HepG2 (cell line): ENCODE results near the gene FGF10. TPM values are rescaled to one million over a fixed set of nuclear protein-coding genes. Genes with fewer than 3 reads are reported as not detected.

ENCODE experiments used
- ATAC-seq: fragments of 200-7000 bp; cut with Tn5 transposase; 3 replicates; pipeline ENCODE4 v1.9.1; 2020; ENCODE audit warnings: mild to moderate bottlenecking, moderate library complexity
- BruUV-seq: library from RNA; stranded (reverse); fragments of 400-500 nt; replicated peaks from 2 replicates; lab custom pipeline; 2021; lab: Mats Ljungman, UMichigan
- CTCF ChIA-PET: fragments of 300-600 bp; formaldehyde crosslinking; extraction: SDS; loops from one replicate; lab custom pipeline; 2021; ENCODE audit warnings: low total read pairs, inconsistent platforms, low intra/inter-chr PET ratio; lab: Yijun Ruan, JAX
- POLR2A ChIA-PET: fragments of 350-600 bp; sonication (Branson Sonifier 250); formaldehyde crosslinking; loops from one replicate; lab custom pipeline; 2020; ENCODE audit warnings: antibody characterized with exemption, inconsistent platforms; lab: Yijun Ruan, JAX
- DNase-seq: peaks from one replicate; pipeline ENCODE4 v3.0.0-alpha.2; 2015; ENCODE audit warnings: low spot score
- FAIRE-seq: peaks from 3 replicates; lab custom pipeline; 2011; peaks lifted over from hg19 to GRCh38; lab: Jason Lieb, UNC
- H2AFZ ChIP-seq: one replicate; pipeline ENCODE4 v1.6.1; 2011; ENCODE audit warnings: low read length, inconsistent platforms
- H3K27ac ChIP-seq: fragments of 300-600 bp; 3 replicates; pipeline ENCODE4 v1.8.0; 2011; ENCODE audit warnings: mixed run types, mild to moderate bottlenecking, mixed read lengths, low read length, inconsistent platforms; ENCODE audit not compliant: insufficient read depth; ENCODE audit errors: extremely low read length
- H3K27me3 ChIP-seq, 2 experiments: fragments of 200-600 bp in 1 of 2; 2 replicates in 1 of 2; 3 replicates in 1 of 2; pipeline versions ENCODE4 v1.6.0 to v1.8.0; 2011; ENCODE audit warnings: low read length in 2 of 2, mild to moderate bottlenecking in 2 of 2, moderate library complexity in 2 of 2, inconsistent platforms in 1 of 2; ENCODE audit not compliant: insufficient read depth in 2 of 2, control insufficient read depth in 1 of 2
- H3K36me3 ChIP-seq, 2 experiments: fragments of 200-600 bp in 1 of 2; replicated peaks in 1 of 2; 2 replicates in 1 of 2; 3 replicates in 1 of 2; pipeline versions ENCODE4 v1.5.1 to v1.8.0; 2011; ENCODE audit warnings: low read length in 2 of 2, inconsistent platforms in 1 of 2; ENCODE audit not compliant: insufficient read depth in 2 of 2, control insufficient read depth in 1 of 2
- H3K4me1 ChIP-seq: 2 replicates; pipeline ENCODE4 v1.5.1; 2012; ENCODE audit warnings: low read length, inconsistent platforms; ENCODE audit not compliant: insufficient read depth
- H3K4me2 ChIP-seq: 2 replicates; pipeline ENCODE4 v1.6.0; 2011; ENCODE audit warnings: low read depth, low read length, inconsistent platforms
- H3K4me3 ChIP-seq, 3 experiments: fragments of 200-600 bp in 1 of 3; sonication (generic), shearing (Covaris generic) in 1 of 3; replicated peaks in 1 of 3; 2 replicates each; pipeline ENCODE4 v1.5.1; 2011 to 2016; ENCODE audit warnings: low read length in 3 of 3, inconsistent platforms in 2 of 3, low read depth in 2 of 3, mild to moderate bottlenecking in 2 of 3, control low read depth in 1 of 3, mixed read lengths in 1 of 3; ENCODE audit not compliant: insufficient read depth in 1 of 3
- H3K79me2 ChIP-seq: one replicate; pipeline ENCODE4 v1.6.1; 2011; ENCODE audit warnings: low read length, inconsistent platforms; ENCODE audit not compliant: insufficient read depth
- H3K9ac ChIP-seq: 2 replicates; pipeline ENCODE4 v1.6.0; 2011; ENCODE audit warnings: mild to moderate bottlenecking, low read depth, low read length, inconsistent platforms; ENCODE audit not compliant: insufficient read depth
- H3K9me3 ChIP-seq: 2 replicates; pipeline ENCODE4 v1.5.1; 2012; ENCODE audit warnings: mild to moderate bottlenecking, low read length
- H4K20me1 ChIP-seq: 2 replicates; pipeline ENCODE4 v1.6.0; 2011; ENCODE audit warnings: inconsistent platforms, mild to moderate bottlenecking, low read length, moderate library complexity; ENCODE audit not compliant: insufficient read depth
- NFYB ChIP-seq: sonication (generic); formaldehyde crosslinking; IDR thresholded peaks from 2 replicates; pipeline ENCODE4 v1.4.0; 2020; ENCODE audit warnings: missing genetic modification reagents
- ZNF703 ChIP-seq: sonication (generic); formaldehyde crosslinking; IDR thresholded peaks from 2 replicates; pipeline ENCODE4 v1.5.1; 2020; ENCODE audit warnings: missing genetic modification reagents, mild to moderate bottlenecking, moderate library complexity, borderline replicate concordance
- WGBS: methylation state at CpG from one replicate; pipeline ENCODE4 v1.1.6; 2017; ENCODE audit warnings: low lambda C conversion rate; 5-methylcytosine and 5-hydroxymethylcytosine counted together
- in situ Hi-C: cut with HindIII; loops from 2 replicates; pipeline ENCODE4 v1.10.0; 2017; ENCODE audit warnings: low pct_unique_long_range_greater_than_20kb; ENCODE audit not compliant: extremely low pct_ligation_motif_present
- intact Hi-C: fragments of 100-400 bp; cut with micrococcal nuclease; formaldehyde crosslinking; loops from one replicate; pipeline ENCODE4 v1.10.0; 2022; ENCODE audit not compliant: unreplicated experiment
- polyA plus RNA-seq, 8 experiments: library from polyadenylated mRNA; depleted of rRNA in 3 of 8; stranded (reverse) in 7 of 8; unstranded in 1 of 8; fragments of >200 nt; fragmentation: Illumina TruSeq in 4 of 8; extraction: Trizol in 4 of 8; gene quantifications; 2 replicates each; pipeline versions ENCODE4 v1.2.1 to v1.2.3, GENCODE V29; 2011 to 2016; ENCODE audit warnings: low read depth in 4 of 8, missing spikeins in 1 of 8, mixed read lengths in 1 of 8; ENCODE audit not compliant: insufficient read depth in 1 of 8
- total RNA-seq, 5 experiments: library from RNA; depleted of rRNA; stranded (reverse); fragments of >200 nt; fragmentation: Illumina TruSeq; extraction: Trizol; gene quantifications; 2 replicates each; pipeline ENCODE4 v1.2.3, GENCODE V29; 2016; ENCODE audit warnings: low read depth in 1 of 5
- TF ChIP-seq, protein P1 (sequence below): sonication (generic); formaldehyde crosslinking; IDR thresholded peaks from 2 replicates; pipeline ENCODE4 v1.9.0; 2021; ENCODE audit warnings: missing genetic modification reagents, borderline replicate concordance
- TF ChIP-seq, protein P2 (sequence below): IDR thresholded peaks from 2 replicates; pipeline ENCODE4 v1.6.1; 2016; ENCODE audit warnings: mild to moderate bottlenecking, missing biosample characterization, missing genetic modification reagents
- TF ChIP-seq, protein P3 (sequence below): sonication (generic); formaldehyde crosslinking; IDR thresholded peaks from 2 replicates; pipeline ENCODE4 v1.4.0; 2020; ENCODE audit warnings: mild to moderate bottlenecking, missing genetic modification reagents

Gene FGF10
- total and polyA plus RNA-seq, 2 of the 13 experiments (the other 11 are each of a cell fraction or from before 2014, with no cell fraction given), result not detected

DNA sequence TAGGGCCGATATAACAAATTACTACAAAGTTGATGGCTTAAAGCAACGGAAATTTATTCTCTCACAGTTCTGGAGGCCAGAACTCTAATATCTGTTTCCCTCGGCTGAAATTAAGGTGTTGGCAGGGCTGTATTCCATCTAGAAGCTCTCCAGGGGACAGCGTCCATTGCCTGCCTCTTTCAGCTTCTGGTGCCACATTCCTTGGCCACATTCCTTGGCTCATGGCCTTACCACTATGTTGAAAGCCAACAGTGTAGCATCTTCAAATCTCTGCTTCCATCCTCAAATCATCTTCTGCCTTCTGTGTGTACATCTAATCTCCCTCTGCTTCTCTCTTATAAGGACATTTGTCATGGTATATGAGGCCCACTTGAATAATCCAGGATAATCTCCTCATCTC, 17.2 kb downstream of the FGF10 start:
- no peaks in the 10 kb centered on the region for H3K79me2 ChIP-seq
- H3K27ac ChIP-seq, result no peak overlapping the region
- POLR2A ChIA-PET, result no interaction called here
- FAIRE-seq (no peak), ATAC-seq (no peak), DNase-seq (no peak)
- intact Hi-C loops (no loop called here), in situ Hi-C loops (no loop called here)
- H3K4me3 ChIP-seq, result no peak overlapping the region
- H4K20me1 ChIP-seq, result no peaks in the 10 kb centered on the region
- no peaks in the 10 kb centered on the region for H3K36me3 ChIP-seq
- no peaks in the 10 kb centered on the region; a peak in 1 of 5 replicates for H3K27me3 ChIP-seq
- H2AFZ ChIP-seq, result no peak overlapping the region
- CTCF ChIA-PET, result no interaction called here
- no peak overlapping the region for H3K4me2 ChIP-seq
- no TSS peak for BruUV-seq
- H3K4me1 ChIP-seq, result no peaks in the 10 kb centered on the region
- WGBS, result 0% methylated on average over 4 of the region's 4 CpGs
- H3K9me3 ChIP-seq, result no peaks in the 10 kb centered on the region
- H3K9ac ChIP-seq, result no peak overlapping the region
- TF ChIP-seq, protein P1, sequence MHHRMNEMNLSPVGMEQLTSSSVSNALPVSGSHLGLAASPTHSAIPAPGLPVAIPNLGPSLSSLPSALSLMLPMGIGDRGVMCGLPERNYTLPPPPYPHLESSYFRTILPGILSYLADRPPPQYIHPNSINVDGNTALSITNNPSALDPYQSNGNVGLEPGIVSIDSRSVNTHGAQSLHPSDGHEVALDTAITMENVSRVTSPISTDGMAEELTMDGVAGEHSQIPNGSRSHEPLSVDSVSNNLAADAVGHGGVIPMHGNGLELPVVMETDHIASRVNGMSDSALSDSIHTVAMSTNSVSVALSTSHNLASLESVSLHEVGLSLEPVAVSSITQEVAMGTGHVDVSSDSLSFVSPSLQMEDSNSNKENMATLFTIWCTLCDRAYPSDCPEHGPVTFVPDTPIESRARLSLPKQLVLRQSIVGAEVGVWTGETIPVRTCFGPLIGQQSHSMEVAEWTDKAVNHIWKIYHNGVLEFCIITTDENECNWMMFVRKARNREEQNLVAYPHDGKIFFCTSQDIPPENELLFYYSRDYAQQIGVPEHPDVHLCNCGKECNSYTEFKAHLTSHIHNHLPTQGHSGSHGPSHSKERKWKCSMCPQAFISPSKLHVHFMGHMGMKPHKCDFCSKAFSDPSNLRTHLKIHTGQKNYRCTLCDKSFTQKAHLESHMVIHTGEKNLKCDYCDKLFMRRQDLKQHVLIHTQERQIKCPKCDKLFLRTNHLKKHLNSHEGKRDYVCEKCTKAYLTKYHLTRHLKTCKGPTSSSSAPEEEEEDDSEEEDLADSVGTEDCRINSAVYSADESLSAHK (CRISPR knock-in tag), result no peak
- TF ChIP-seq NFYB (no peak), ZNF703 (CRISPR knock-in tag) (no peak)
- TF ChIP-seq, protein P2, sequence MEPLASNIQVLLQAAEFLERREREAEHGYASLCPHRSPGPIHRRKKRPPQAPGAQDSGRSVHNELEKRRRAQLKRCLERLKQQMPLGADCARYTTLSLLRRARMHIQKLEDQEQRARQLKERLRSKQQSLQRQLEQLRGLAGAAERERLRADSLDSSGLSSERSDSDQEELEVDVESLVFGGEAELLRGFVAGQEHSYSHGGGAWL (CRISPR knock-in tag), result no peak
- TF ChIP-seq, protein P3, sequence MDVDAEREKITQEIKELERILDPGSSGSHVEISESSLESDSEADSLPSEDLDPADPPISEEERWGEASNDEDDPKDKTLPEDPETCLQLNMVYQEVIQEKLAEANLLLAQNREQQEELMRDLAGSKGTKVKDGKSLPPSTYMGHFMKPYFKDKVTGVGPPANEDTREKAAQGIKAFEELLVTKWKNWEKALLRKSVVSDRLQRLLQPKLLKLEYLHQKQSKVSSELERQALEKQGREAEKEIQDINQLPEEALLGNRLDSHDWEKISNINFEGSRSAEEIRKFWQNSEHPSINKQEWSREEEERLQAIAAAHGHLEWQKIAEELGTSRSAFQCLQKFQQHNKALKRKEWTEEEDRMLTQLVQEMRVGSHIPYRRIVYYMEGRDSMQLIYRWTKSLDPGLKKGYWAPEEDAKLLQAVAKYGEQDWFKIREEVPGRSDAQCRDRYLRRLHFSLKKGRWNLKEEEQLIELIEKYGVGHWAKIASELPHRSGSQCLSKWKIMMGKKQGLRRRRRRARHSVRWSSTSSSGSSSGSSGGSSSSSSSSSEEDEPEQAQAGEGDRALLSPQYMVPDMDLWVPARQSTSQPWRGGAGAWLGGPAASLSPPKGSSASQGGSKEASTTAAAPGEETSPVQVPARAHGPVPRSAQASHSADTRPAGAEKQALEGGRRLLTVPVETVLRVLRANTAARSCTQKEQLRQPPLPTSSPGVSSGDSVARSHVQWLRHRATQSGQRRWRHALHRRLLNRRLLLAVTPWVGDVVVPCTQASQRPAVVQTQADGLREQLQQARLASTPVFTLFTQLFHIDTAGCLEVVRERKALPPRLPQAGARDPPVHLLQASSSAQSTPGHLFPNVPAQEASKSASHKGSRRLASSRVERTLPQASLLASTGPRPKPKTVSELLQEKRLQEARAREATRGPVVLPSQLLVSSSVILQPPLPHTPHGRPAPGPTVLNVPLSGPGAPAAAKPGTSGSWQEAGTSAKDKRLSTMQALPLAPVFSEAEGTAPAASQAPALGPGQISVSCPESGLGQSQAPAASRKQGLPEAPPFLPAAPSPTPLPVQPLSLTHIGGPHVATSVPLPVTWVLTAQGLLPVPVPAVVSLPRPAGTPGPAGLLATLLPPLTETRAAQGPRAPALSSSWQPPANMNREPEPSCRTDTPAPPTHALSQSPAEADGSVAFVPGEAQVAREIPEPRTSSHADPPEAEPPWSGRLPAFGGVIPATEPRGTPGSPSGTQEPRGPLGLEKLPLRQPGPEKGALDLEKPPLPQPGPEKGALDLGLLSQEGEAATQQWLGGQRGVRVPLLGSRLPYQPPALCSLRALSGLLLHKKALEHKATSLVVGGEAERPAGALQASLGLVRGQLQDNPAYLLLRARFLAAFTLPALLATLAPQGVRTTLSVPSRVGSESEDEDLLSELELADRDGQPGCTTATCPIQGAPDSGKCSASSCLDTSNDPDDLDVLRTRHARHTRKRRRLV (CRISPR knock-in tag), result no peak
